Body of pancreas (tissue), 4 donors: ENCODE results near the gene MVB12A.

Source experiments
- POLR2A ChIP-seq, 3 donors: fragments of 450-650 bp; IDR thresholded peaks; one replicate each; pipeline ENCODE4 v1.6.1; 2016; ENCODE audit warnings: antibody characterized with exemption in 3 of 3, mild to moderate bottlenecking in 2 of 3
- TF ChIP-seq, protein P1 (sequence below), 7 experiments: fragments of 450-650 bp in 4 of 7; fragments of 200-600 bp in 3 of 7; sonication (generic) in 3 of 7; IDR thresholded peaks; one replicate each; pipeline ENCODE4 v1.5.1; 2016 to 2019; ENCODE audit warnings: antibody characterized with exemption in 7 of 7

DNA sequence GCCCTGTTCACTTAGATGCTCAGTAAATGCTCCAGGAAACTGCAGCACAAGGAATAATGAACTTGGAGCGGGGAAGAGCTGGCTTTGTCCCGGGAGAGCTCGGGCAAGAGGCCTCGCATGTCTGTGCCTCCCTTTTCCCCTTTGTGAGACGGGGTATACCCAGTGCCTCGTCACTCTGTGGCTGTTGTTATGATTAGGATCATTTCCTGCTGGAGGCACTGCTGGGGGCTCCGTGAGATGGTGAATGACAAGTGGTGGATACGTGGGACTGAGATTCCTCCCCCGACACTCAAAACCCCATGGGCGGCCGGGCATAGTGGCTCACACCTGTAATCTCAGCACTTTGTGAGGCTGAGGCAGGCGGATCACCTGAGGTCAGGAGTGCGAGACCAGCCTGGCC, 41.6 kb upstream of the MVB12A start:
- TF ChIP-seq, protein P1, sequence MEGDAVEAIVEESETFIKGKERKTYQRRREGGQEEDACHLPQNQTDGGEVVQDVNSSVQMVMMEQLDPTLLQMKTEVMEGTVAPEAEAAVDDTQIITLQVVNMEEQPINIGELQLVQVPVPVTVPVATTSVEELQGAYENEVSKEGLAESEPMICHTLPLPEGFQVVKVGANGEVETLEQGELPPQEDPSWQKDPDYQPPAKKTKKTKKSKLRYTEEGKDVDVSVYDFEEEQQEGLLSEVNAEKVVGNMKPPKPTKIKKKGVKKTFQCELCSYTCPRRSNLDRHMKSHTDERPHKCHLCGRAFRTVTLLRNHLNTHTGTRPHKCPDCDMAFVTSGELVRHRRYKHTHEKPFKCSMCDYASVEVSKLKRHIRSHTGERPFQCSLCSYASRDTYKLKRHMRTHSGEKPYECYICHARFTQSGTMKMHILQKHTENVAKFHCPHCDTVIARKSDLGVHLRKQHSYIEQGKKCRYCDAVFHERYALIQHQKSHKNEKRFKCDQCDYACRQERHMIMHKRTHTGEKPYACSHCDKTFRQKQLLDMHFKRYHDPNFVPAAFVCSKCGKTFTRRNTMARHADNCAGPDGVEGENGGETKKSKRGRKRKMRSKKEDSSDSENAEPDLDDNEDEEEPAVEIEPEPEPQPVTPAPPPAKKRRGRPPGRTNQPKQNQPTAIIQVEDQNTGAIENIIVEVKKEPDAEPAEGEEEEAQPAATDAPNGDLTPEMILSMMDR (IDR thresholded peaks at IDR 0.05) = no peak
- TF ChIP-seq POLR2A (IDR thresholded peaks at IDR 0.05) = no peak
